ENCODE results near the gene HCK.
A peak's percentile ranks its signal among the peaks of the same experiment; 100 is the strongest.

Gene HCK

DNA sequence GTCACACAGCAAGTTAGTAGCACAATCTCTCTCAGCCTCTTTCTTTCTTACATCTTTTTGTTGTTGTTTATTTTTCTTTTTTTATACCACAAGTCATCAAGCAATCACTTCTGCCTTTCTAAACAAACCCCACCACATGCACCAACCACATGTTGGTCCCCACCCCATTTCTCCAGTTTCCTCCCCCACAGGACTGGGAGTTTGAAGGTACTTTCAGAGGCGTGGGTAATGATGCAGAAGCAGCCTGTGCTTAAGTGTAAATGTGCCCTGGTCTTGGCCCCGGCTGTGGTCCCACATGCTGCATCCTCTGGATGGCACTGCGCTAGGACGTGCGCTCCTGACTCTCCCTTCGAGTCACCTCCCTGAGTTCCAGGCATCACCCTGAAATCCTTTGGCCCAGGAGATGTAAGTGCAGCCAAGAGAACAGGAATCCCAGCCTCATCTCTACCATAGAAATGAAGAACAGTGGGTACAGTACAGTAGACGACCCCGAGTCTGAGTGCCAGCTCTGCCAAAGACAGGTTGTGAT is 5.7 kb downstream of the HCK start:
- no peak for DNase-seq

DNA sequence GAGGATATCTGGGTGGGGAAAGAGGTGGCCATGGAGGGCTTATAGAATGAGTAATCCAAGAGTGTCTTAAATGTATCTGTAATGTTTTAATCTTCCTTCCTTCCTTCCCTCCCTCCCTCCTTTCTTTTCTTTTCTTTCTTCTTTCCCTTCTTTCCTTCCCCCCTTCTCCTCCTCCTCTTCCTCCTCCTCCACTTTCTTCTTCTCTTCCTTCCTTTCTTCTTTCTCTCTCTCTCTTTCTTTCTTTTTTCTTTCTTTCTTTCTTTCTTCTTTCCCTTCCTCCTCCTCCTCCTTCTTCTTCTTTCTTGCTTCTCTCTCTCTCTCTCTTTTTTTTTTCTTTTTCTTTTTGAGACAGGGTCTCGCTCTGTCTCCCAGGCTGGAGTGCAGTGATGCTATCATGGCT is 7.1 kb downstream of the HCK start:
- DNase-seq = no peak

DNA sequence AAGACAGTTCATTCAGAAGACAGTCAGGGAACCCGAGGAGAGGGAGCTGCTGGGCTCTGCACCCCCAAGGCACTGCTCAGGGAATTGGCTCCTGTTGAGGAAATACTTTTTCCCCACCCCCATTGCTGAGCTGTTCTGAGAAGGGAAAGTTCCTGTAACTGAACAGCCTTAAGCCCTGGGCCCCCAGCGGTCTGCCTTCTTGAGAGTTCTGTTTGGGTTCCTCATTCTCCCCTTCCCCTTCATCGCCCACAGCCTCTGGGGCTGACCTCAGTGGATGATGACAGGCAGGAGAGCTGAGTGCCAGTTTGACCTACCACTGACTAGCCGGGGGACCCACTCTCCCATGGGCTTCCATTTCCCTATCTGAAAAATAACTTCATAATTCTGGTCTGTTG is 10.7 kb downstream of the HCK start:
- peak in 26 of 56 donors; percentile 8 to 74 (median 24) for DNase-seq

DNA sequence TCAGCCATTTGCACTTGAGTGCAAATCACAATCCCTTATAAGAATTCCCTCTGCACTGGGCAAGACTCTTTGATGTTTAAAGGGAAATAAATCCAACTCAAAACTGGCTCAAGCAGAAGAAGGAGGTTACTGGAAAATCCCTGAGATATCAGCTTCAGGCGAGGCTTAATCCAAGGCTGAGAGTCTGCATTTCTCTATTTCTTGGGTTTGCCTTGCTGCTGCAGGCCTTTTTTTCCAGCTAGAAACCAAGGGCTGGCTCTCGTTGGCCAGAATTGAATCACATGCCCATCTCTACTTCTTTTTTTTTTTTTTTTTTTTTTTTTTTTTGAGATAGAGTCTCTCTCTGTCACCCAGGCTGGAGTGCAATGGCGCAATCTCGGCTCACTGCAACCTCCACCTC is 11.7 kb downstream of the HCK start:
- peak in 2 of 56 donors; percentile 12 to 13 for DNase-seq

DNA sequence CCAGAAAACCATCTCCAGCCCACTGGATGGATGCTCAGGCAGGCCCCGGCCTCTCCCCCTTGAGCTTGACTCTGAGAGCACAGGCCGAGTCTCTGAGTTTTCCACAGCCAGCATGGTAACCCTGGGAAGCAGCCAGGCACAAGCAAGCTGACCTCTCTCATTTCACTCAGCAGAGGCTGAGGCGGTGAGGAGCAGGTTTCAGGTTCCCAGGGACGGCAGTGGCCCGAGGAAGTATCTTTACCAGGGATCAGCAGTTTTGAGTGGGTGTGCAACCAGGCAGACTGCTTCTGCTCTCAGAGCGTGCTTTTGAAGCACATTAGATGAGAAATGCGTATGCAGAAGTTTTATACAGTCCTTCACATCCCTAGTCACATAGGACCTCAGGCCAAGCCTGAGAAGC is 12.6 kb downstream of the HCK start:
- no peak for DNase-seq

DNA sequence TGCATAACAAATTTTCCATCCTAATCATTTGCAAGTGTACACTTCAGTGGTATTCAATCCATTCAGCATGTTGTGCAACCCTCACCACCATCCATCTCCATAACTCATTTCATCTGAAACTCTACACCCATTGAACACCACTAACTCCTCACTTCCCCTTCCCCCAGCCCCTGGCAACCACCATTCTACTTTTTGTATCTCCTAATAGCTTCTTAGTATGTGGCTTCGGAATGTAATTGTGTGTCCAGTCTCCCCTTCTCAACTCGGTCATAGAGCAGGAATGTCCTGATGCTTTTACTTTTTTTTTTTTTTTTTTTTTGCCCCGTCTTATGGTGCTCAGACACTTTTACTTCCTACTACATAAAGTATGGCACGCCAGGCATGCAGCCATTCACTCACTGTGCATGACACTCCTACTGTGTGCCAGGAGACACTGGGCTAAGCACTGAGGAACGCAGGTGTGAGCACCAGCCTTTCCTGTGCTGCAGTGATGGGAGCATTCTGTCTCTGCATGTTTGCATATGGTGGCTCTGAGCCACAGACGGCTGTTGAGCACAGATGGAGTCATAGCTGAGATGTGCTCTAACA is 15.3 kb downstream of the HCK start:
- DNase-seq = no peak

DNA sequence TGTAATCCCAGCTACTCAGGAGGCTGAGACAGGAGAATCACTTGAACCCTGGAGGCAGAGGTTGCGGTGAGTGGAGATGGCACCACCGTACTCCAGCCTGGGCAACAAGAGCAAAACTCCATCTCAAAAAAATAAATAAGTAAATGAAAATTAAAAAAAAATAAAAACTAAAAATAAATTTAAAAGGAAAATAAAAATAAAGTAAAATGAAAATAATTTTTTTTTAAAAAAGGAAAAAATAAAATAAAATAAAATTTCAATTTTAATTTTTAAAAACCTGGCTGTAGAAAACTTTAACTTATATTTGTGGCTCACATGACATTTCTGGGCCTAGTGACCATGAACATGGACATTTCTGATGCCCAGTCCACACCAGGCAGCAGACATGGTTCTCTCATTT is 16.1 kb downstream of the HCK start:
- no peak for DNase-seq

DNA sequence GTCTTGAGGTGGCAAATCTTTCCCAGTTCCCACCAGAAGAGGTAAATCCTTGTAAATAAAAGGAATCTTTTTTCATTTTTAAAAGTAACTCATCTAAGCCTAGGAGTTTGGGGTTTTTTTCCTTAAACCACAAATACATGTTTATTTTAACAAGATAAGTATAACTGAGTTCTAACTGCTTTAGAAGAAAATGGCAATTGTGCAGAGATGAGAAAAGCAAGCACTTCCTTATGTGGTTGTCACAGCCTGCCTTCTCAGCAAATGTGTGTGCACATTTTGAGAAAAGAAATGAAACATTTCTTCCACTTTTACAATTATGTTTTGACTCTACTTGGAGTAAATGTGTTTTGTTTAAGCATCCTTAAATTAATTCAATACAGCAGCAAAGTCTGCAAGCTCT is 17.7 kb downstream of the HCK start:
- no peak for DNase-seq

DNA sequence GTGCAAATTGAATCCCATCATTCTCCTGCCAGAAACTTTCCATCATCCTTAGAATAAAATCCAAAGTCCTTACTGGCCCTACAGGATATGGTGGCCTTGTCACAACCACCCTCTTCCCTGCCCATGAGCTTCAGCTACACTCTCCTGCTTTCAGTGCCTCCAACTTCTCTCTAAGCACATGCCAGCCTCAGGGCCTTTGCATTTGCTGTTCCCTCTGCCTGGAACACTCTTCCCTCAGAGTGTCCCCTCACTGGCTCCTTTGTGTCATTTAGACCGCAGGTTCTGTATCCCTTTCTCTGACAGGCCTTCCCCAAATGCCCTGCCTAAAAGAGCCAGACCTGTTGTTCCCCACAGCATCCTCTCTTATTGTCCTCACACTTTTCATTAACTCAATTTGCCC is 18.2 kb downstream of the HCK start:
- DNase-seq = no peak

DNA sequence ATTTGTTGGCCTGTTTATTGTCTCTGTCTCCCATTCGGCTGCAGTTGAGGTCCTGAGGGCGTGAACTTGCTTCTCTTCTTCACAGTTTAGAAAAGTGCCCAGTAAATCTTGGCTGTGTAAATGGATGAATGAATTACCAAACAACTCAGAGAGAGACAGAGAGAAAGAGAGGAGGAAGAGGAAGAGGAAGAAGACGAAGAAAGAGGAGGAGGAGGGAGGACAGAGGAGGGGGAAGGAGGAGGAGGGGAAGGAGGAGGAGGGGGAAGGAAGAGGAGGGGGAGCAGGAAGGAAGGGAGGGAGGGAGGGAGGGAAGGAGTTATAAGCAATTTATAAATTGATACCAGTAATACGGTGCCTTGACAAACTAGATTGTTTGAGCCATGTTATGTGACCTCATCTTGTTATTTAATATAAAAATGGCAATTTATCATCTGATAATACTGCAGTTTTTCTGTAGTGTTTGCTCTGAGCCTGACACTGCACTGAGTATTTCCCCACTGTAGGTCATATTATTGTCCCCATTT is 18.7 kb downstream of the HCK start:
- DNase-seq = no peak

DNA sequence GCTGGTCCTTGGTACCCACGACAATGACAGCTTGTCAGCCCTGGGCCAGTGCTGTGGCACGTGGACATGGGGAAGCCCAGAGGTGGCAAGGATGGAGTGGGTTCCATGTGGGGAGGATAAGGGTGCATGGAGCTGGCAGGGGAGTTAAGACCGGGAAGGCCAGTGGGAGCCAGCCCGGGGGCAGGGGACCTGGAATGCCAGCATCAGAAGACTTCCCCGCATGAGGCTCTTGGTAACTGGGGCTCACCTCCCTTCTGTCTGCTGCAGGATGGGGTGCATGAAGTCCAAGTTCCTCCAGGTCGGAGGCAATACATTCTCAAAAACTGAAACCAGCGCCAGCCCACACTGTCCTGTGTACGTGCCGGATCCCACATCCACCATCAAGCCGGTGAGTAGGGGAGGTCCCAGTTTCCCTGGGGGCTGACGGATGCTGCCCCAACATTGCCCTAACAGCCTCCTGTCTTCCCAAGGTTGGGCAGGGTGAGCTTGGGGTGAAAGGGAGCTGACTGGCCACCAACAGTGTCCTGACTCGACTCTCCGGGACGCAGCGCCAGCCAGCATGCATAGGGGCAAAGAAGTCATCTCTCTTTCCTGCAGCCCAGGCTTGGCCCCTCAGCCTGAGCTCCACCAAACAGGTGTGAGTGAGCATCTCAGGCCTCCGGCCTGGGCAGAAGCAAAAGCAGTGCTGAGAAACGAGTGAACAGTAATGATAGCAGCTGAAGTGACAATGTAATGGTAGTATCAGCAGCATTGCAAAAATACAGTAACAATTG is 19.5 kb downstream of the HCK start:
- DNase-seq = no peak

DNA sequence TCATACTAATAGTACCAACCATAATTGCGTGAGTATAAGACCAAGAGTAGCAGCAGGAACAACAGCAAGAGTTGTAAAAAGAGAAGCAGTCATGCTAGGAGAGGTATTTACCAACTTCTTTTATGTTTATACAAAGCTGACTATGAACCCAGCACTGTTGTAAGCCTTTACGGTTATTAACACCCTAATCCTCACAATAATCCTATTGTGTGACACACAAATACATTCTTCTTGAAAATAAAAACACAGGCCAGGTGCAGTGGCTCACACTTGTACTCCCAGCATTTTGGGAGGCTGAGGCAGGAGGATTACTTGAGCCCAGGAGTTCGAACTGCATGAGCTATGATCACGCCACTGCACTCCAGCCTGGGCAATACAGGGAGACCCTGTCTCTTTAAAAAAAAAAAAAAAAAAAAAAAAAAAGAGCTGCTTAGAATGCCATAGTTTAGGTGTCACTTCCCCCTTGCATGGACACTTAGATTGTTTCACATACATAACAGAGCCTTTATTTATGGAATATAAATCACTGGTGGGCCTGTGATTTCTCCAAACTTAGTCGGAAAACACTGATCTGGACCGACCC is 20.2 kb downstream of the HCK start:
- DNase-seq = no peak

DNA sequence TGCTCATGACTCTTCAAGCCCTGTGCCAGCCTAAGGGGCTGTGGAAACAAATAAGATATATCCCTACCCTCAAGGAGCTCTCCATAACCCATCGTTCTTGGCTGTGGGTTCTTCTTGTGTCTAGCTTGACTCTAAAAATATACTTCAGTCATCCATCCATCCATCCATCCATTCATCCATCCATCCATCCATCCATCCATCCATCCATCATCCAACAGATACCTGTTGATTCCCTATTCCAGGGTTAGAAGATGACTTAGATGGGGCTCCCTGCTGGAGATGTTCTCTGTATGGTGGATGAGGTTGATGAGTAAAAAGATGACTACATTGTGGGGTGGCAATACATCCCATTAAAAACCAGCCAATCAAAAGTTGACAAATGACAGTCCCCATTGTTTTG is 23.5 kb downstream of the HCK start:
- DNase-seq = no peak

DNA sequence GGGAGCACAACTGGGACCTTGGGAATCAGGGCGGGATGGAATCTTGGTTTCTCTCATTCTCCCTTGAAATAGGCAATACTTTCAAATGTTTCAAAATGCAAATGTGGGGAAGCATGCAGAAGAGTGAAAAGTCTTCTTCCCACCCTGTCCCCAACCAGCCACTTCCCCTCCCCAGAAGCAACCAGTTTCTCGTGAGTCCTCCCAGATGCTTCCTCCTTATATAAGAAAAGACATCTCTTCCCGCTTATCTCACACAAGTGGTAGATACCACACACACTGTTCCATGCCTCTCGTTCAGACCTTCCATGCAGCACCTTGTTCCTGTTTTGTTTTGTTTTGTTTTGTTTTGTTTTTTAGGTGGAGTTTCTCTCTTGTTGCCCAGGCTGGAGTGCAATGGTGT is 25.1 kb downstream of the HCK start:
- DNase-seq = no peak

DNA sequence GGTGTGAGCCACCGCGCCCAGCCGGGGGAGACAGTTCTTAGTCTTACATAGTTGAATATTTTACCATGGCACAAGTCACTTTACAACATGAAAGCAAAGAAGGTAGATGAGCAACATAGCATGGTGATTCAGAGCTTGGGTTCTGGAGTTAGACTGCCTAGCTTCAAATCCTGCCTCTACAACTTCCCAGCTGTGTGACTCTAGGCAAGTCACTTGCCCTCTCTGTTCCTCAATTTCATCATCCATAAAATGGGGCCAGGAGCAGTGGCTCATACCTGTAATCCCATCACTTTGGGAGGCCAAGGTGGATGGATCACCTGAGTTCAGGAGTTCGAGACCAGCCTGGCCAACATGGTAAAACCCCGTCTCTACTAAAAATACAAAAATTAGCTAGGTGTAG is 26.3 kb downstream of the HCK start:
- DNase-seq = no peak

DNA sequence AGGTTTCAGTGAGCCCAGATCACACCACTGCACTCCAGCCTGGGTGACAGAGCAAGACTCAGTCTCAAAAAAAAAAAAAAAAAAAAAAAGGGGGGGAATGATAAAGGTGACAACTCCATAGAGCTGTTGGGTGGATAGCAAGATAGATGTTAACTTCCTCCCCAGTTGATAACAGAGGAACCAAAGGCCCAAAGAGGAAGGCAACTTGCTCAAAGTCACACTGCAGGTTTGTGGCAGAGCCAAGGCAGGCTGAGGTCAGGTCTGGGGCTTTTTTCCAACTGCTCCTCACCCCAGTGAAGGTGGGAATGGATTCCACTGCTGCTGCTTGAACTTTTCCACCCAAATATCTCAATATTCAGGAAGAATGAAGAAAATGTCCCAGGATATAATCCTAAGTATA is 26.7 kb downstream of the HCK start:
- peak in 1 of 56 donors; percentile 14 for DNase-seq

DNA sequence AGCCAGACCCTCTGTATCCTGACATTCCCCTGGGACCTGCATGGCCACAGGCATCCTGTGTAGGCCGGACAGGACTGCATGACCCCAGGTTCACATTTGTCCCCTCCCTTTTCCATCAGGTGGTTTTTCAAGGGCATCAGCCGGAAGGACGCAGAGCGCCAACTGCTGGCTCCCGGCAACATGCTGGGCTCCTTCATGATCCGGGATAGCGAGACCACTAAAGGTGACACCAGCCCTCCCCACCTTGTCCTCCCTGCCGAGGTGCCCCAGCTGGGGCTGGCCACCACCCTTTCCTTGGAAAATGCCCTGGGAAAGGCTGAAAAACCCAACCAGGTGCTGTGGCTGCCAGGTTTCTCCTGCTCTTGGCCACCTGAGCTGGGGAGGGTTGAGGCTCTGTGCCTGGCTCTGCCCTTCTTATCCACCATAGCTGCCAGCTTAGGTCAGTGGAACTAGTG is 27.6 kb downstream of the HCK start:
- DNase-seq = no peak

DNA sequence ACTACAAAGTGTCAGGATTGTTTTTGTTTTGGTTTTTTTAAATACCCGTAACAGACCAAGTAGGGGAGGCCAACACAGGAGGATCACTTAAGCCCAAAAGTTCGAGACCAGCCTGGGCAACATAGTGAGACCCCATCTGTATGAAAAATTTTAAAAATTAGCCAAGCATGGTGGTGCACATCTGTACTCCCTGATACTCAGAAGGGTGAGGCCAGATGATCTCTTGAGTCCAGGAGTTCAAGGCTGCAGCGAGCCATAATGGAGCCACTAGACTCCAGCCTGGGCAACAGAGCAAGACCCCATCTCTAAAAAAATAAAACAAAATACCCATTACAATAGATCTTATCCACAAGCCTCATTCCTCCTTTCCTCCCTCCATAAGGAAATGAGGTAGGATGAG is 28.7 kb downstream of the HCK start:
- DNase-seq = no peak

DNA sequence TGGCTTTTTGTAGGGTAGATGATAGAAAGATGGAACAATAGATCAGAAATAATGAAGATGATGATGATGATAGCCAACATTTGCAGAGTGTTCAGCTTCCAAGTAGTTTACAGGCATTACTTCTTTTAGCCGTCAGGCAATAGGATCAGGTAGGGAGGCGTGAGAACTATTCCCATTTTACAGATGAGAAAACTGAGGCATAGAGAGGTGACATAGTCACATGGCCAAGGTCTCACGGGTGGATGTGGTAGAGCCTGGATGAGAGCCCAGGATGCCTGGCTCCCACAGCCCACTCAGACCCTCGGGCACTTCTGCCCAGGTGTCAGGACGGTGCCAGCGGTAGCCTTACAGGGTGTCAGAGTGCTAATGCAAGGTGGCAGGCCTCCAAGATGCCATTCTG is 31.4 kb downstream of the HCK start:
- DNase-seq = no peak

DNA sequence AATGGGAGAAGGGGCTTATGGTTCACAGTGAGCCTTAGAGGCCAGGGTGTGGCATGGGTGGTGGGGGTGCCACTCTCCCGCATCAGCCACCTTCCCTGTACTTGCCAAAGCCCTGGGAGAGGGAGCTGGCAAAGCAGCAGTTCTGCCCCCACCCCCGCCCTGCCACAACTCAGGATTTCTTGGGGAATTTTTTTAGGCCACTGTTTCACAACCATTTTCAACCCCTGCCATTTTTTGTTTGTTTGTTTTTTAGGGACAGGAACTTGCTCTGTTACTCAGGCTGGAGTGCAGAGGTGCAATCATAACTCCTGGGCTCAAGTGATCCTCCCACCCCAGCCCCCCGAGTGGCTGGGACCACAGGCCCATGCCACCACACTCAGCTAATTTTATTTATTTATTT is 35.0 kb downstream of the HCK start:
- DNase-seq = no peak

DNA sequence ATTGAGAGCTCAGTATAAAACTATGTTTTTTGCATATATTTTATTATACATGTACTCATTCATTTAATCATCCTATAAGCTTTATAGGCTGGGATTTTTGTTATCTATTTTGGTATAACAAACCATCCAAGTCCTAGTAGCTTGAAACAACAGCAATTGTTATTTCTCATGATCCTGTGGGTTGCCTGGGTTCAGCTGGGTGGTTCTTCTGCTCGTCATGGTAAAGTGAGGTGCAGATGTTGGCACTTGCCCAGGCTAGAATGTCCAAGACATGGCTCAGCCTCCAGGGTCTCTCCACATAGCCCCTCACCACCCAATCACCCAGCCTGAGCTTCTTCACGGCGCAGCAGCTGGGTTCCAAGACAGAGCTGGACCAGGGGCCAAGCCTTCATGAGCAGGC is 36.7 kb downstream of the HCK start:
- no peak for DNase-seq

DNA sequence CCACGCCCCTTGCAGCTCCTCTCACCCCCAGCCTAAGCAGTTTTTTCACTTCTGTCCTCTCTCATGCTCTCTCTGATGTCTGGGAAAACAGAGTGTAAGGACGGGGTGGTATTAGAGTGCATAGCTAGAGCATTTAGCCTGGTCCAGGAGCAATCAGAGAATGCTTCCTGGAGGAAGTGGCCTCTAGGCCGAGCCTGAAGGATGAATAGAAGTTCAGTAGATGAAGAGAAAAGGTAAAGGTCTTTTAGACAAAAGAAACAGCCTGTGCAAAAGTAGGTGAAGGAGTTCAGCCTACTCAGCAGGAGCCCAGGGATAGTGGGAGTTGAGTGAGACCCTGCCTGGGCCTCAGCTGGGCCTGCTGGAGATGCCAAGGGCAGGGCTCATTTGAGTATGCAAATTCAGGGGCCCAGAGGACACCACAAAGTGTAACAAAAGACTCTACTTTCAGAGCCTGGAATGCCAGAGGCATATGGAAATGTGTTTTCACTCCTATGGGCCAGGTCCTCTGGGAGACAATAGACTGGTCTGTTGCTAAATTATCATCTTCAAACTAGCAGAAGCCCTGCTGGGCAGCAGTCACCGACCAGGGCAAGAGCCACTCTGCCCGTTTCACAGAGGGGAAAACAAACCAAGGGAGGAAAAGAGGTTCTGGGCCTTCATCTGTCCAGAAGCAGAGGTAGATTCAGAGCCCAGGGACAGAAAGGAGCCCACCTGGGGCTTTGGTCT is 37.8 kb downstream of the HCK start:
- DNase-seq = no peak
